ENCODE results near the gene PPP2R2C.

PPP2R2C gene

GRCh38 chr4:6446538-6447451, 25.6 kb downstream of the PPP2R2C start:
- no peak for DNase-seq

- DNase-seq = no peak
Observed at GRCh38 chr4:6446130-6446482, 26.3 kb downstream of the PPP2R2C start.

- no peak for DNase-seq
Observed at GRCh38 chr4:6445403-6446129, 26.8 kb downstream of the PPP2R2C start.

GRCh38 chr4:6444582-6444981, 27.8 kb downstream of the PPP2R2C start:
- no peak for DNase-seq

- peak; percentile 60 for DNase-seq
Observed at GRCh38 chr4:6443035-6444023, 29.1 kb downstream of the PPP2R2C start.

GRCh38 chr4:6442555-6442954, 29.9 kb downstream of the PPP2R2C start:
- DNase-seq = no peak

GRCh38 chr4:6441758-6442157, 30.7 kb downstream of the PPP2R2C start:
- DNase-seq = no peak

- DNase-seq = no peak
Observed at GRCh38 chr4:6441202-6441582, 31.2 kb downstream of the PPP2R2C start.

GRCh38 chr4:6440506-6441201, 31.8 kb downstream of the PPP2R2C start:
- no peak for DNase-seq

GRCh38 chr4:6439120-6439762, 33.2 kb downstream of the PPP2R2C start:
- DNase-seq = no peak

GRCh38 chr4:6437826-6438238, 34.6 kb downstream of the PPP2R2C start:
- no peak for DNase-seq

- no peak for DNase-seq
Observed at GRCh38 chr4:6435010-6435409, 37.4 kb downstream of the PPP2R2C start.

GRCh38 chr4:6430927-6431326, 41.5 kb downstream of the PPP2R2C start:
- no peak for DNase-seq

GRCh38 chr4:6427439-6428090, 44.8 kb downstream of the PPP2R2C start:
- DNase-seq = no peak

- DNase-seq = no peak
Observed at GRCh38 chr4:6426571-6427438, 45.6 kb downstream of the PPP2R2C start.

- DNase-seq = no peak
Observed at GRCh38 chr4:6425911-6426310, 46.5 kb downstream of the PPP2R2C start.

- no peak for DNase-seq
Observed at GRCh38 chr4:6425336-6425735, 47.1 kb downstream of the PPP2R2C start.

- DNase-seq = no peak
Observed at GRCh38 chr4:6424425-6424824, 48.0 kb downstream of the PPP2R2C start.

- no peak for DNase-seq
Observed at GRCh38 chr4:6423575-6423974, 48.8 kb downstream of the PPP2R2C start.

- DNase-seq = no peak
Observed at GRCh38 chr4:6422866-6423265, 49.5 kb downstream of the PPP2R2C start.
